Tibial artery (tissue), 4 donors: ENCODE results near the gene SLC34A2.

Experiments used
- DNase-seq, 2 donors: peaks; one replicate each; pipeline ENCODE4 v3.0.0-alpha.2; 2019
- H3K27ac ChIP-seq, 2 donors: fragments of 200-600 bp; sonication (generic) in 1 of 2; 1 replicate in 1 of 2; 2 replicates in 1 of 2; pipeline ENCODE4 v1.5.1; 2018 to 2019; ENCODE audit warnings: mild to moderate bottlenecking in 1 of 2
- H3K27me3 ChIP-seq, 2 donors: fragments of 200-600 bp; sonication (generic) in 1 of 2; one replicate each; pipeline versions ENCODE4 v1.5.1 to v1.6.0; 2016 to 2019
- H3K36me3 ChIP-seq, 3 donors: fragments of 200-600 bp; sonication (generic) in 2 of 3; one replicate each; pipeline ENCODE4 v1.5.1; 2016 to 2019; ENCODE audit warnings: mild to moderate bottlenecking in 2 of 3
- H3K4me1 ChIP-seq, 4 donors: fragments of 200-600 bp; sonication (generic) in 2 of 4; 1 replicate in 3 of 4; 2 replicates in 1 of 4; pipeline ENCODE4 v1.5.1; 2016 to 2019
- H3K4me3 ChIP-seq, 2 donors: fragments of 200-600 bp; sonication (generic) in 1 of 2; 1 replicate in 1 of 2; 2 replicates in 1 of 2; pipeline ENCODE4 v1.5.1; 2018 to 2019; ENCODE audit warnings: mild to moderate bottlenecking in 2 of 2
- H3K9me3 ChIP-seq, 3 donors: fragments of 200-600 bp; sonication (generic) in 1 of 3; one replicate each; pipeline ENCODE4 v1.5.1; 2016 to 2019
- intact Hi-C: fragments of 100-400 bp; cut with DNase I; formaldehyde crosslinking; loops from one replicate; pipeline ENCODE4 v1.15.0; 2023; ENCODE audit warnings: low total_unique reads
- TF ChIP-seq, protein P1 (sequence below), 2 experiments: fragments of 200-600 bp in 1 of 2; fragments of 450-650 bp in 1 of 2; IDR thresholded peaks; one replicate each; pipeline ENCODE4 v1.5.1; 2017 to 2019; ENCODE audit warnings: antibody characterized with exemption in 2 of 2, mild to moderate bottlenecking in 1 of 2, moderate library complexity in 1 of 2

The SLC34A2 gene

DNA sequence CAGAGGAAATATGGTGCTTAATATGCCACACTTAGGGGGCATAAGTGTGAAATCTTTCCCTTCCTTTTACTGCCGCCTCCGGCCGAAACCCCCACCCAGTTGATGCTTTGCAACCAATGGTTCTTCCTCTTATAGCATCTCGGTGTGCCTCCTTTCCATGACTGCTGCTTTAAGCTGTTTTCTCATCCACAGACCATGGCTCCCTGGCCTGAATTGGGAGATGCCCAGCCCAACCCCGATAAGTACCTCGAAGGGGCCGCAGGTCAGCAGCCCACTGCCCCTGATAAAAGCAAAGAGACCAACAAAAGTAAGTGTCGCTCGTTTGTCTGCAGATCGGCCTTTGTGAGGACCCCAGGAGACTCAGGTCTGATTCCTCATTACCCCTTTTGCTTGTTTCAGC, 6.7 kb downstream of the SLC34A2 start:
- intact Hi-C loops: no loop called here
- TF ChIP-seq, protein P1, sequence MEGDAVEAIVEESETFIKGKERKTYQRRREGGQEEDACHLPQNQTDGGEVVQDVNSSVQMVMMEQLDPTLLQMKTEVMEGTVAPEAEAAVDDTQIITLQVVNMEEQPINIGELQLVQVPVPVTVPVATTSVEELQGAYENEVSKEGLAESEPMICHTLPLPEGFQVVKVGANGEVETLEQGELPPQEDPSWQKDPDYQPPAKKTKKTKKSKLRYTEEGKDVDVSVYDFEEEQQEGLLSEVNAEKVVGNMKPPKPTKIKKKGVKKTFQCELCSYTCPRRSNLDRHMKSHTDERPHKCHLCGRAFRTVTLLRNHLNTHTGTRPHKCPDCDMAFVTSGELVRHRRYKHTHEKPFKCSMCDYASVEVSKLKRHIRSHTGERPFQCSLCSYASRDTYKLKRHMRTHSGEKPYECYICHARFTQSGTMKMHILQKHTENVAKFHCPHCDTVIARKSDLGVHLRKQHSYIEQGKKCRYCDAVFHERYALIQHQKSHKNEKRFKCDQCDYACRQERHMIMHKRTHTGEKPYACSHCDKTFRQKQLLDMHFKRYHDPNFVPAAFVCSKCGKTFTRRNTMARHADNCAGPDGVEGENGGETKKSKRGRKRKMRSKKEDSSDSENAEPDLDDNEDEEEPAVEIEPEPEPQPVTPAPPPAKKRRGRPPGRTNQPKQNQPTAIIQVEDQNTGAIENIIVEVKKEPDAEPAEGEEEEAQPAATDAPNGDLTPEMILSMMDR (IDR thresholded peaks at IDR 0.05): no peak
- Histone ChIP-seq H3K27ac (no peak overlapping the region), H3K4me1 (no peaks in the 10 kb centered on the region), H3K4me3 (no peak overlapping the region), H3K9me3 (no peaks in the 10 kb centered on the region), H3K36me3 (no peaks in the 10 kb centered on the region), H3K27me3 (peaks cover 0 to 10% of the 10 kb centered on the region in 2 donors)
- no peak for DNase-seq

DNA sequence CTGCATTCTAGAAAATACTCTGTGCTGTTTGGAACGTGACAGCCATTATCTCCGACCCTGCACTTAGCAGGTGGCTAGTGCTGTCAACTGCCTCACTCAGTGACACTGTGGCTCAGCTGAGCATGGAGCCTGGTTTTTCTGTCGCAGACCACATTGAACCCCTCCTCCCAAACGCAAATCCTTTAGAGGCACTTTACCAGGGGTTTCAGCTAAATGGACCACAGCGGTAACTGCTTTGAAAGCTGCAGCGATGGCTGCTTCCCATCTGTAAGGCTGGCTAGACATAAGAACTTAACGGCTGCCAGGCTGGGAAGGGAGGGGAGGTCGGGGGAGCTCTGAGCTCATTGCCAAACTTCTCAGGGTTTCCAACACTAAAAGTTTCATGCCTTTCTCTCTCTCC, 8.1 kb downstream of the SLC34A2 start:
- intact Hi-C loops: no loop called here
- H3K27ac ChIP-seq: no peak overlapping the region
- no peak overlapping the region for H3K4me3 ChIP-seq
- peaks cover 0 to 4% of the 10 kb centered on the region in 2 donors for H3K27me3 ChIP-seq
- no peaks in the 10 kb centered on the region for H3K9me3 ChIP-seq
- no peaks in the 10 kb centered on the region for H3K4me1 ChIP-seq
- H3K36me3 ChIP-seq: no peaks in the 10 kb centered on the region
- DNase-seq: no peak
- TF ChIP-seq, protein P1 (IDR thresholded peaks at IDR 0.05): no peak

- Histone ChIP-seq H3K4me3 (no peak overlapping the region), H3K27ac (no peak overlapping the region), H3K9me3 (no peaks in the 10 kb centered on the region), H3K36me3 (no peaks in the 10 kb centered on the region), H3K27me3 (peaks cover 0 to 4% of the 10 kb centered on the region in 2 donors), H3K4me1 (no peaks in the 10 kb centered on the region)
- no peak for DNase-seq
- TF ChIP-seq, protein P1 (IDR thresholded peaks at IDR 0.05): no peak
- intact Hi-C loops: no loop called here
Measured at GRCh38 chr4:25666031-25666630, 10.5 kb downstream of the SLC34A2 start.

DNA sequence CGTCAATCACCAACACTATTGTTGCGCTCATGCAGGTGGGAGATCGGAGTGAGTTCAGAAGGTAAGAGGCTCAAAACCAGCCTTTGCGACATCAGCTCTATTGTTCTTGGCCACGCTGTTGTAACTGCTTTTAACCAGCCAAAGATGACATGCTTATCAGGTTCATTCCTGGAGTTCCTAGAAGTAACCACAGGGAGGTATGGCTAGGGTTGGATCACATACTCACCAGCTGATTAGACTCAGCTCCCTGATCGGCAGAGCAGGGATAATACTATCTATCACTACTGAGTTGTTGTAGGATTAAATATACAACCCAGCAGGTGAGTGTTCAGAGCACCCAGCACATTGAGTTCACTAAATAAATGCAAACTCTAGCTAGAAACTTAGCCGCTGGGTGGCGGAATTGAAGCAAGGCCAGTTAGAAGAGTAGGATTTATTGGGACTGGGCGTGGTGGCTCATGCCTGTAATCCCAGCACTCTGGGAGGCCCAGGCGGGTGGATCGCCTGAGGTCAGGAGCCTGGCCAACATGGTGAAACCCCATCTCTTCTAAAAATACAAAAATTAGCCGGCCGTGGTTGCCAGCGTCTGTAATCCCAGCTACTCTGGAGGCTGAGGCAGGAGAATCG, 12.4 kb downstream of the SLC34A2 start:
- peaks cover 0 to 4% of the 10 kb centered on the region in 2 donors for H3K27me3 ChIP-seq
- no peaks in the 10 kb centered on the region for H3K4me1 ChIP-seq
- no peaks in the 10 kb centered on the region for H3K9me3 ChIP-seq
- H3K36me3 ChIP-seq: no peaks in the 10 kb centered on the region
- peak in 1 of 2 donors; percentile 12 for DNase-seq
- H3K4me3 ChIP-seq: no peak overlapping the region
- intact Hi-C loops: no loop called here
- TF ChIP-seq, protein P1 (IDR thresholded peaks at IDR 0.05): no peak
- no peak overlapping the region for H3K27ac ChIP-seq

- Histone ChIP-seq H3K4me3 (no peak overlapping the region), H3K9me3 (no peaks in the 10 kb centered on the region), H3K4me1 (no peaks in the 10 kb centered on the region), H3K36me3 (no peaks in the 10 kb centered on the region), H3K27me3 (no peaks in the 10 kb centered on the region), H3K27ac (no peak overlapping the region)
- peak in 1 of 2 donors; percentile 20 for DNase-seq
- TF ChIP-seq, protein P1 (IDR thresholded peaks at IDR 0.05): no peak
- intact Hi-C loops: no loop called here
Measured at GRCh38 chr4:25670991-25671390, 15.3 kb downstream of the SLC34A2 start.
